Stomach (tissue), 9 donors: ENCODE data around the gene CHIC2. TPM values are rescaled to one million over a fixed set of nuclear protein-coding genes. Genes with fewer than 3 reads are reported as not detected.

ENCODE experiments used
- DNase-seq, 2 donors: peaks; one replicate each; pipeline versions ENCODE4 v3.0.0 to v3.0.0-alpha.2; 2013 to 2019
- H3K27ac ChIP-seq, 5 donors: fragments of 200-600 bp in 4 of 5; sonication (generic) in 4 of 5; one replicate each; pipeline ENCODE4 v1.5.1; 2013 to 2019; ENCODE audit warnings: mild to moderate bottlenecking in 1 of 5, moderate library complexity in 1 of 5
- H3K27me3 ChIP-seq, 3 donors: fragments of 200-600 bp; sonication (generic); one replicate each; pipeline ENCODE4 v1.5.1; 2017 to 2019; ENCODE audit warnings: mixed run types in 1 of 3
- H3K36me3 ChIP-seq, 4 donors: fragments of 200-600 bp; sonication (generic); 1 replicate in 3 of 4; 2 replicates in 1 of 4; pipeline ENCODE4 v1.5.1; 2016 to 2019
- H3K4me1 ChIP-seq, 4 donors: fragments of 200-600 bp; sonication (generic); one replicate each; pipeline ENCODE4 v1.5.1; 2016 to 2019
- H3K4me3 ChIP-seq, 4 donors: fragments of 200-600 bp; sonication (generic) in 3 of 4; one replicate each; pipeline ENCODE4 v1.5.1; 2016 to 2019; ENCODE audit warnings: mild to moderate bottlenecking in 1 of 4
- H3K9me3 ChIP-seq, 4 donors: fragments of 200-600 bp; sonication (generic); one replicate each; pipeline ENCODE4 v1.5.1; 2016 to 2019
- CTCF ChIP-seq, 7 experiments: fragments of 450-650 bp in 4 of 7; fragments of 200-600 bp in 3 of 7; sonication (generic) in 3 of 7; IDR thresholded peaks; one replicate each; pipeline ENCODE4 v1.5.1; 2016 to 2019; ENCODE audit warnings: antibody characterized with exemption in 7 of 7, control low read depth in 2 of 7, mild to moderate bottlenecking in 1 of 7
- EP300 ChIP-seq: sonication (generic); formaldehyde crosslinking; IDR thresholded peaks from one replicate; pipeline ENCODE4 v1.6.1; 2017; ENCODE audit warnings: antibody characterized with exemption
- POLR2A ChIP-seq, 4 donors: fragments of 450-650 bp; IDR thresholded peaks; one replicate each; pipeline ENCODE4 v1.6.1; 2016; ENCODE audit warnings: antibody characterized with exemption in 4 of 4, control low read depth in 2 of 4, mild to moderate bottlenecking in 1 of 4, moderate library complexity in 1 of 4
- POLR2AphosphoS5 ChIP-seq, 3 donors: sonication (generic); formaldehyde crosslinking; IDR thresholded peaks; one replicate each; pipeline ENCODE4 v1.6.1; 2016; ENCODE audit warnings: antibody characterized with exemption in 3 of 3
- whole genome bisulfite sequencing, 5 donors: extraction: QIAGEN DNeasy Blood & Tissue Kit in 3 of 5; methylation state at CpG; one replicate each; pipeline versions ENCODE4 v1.1.5 to v1.1.7; 2013 to 2018; 5-methylcytosine and 5-hydroxymethylcytosine counted together
- intact Hi-C: fragments of 100-400 bp; cut with DNase I; formaldehyde crosslinking; loops from one replicate; pipeline ENCODE4 v1.15.1; 2023; ENCODE audit warnings: low total_unique reads
- polyA plus RNA-seq, 3 donors: library from polyadenylated mRNA; stranded (reverse); fragments of 200-250 nt; gene quantifications; one replicate each; pipeline ENCODE4 v1.2.3, GENCODE V29; 2013
- total RNA-seq, 5 donors: library from RNA; depleted of rRNA; stranded (reverse); fragments of >200 nt; gene quantifications; one replicate each; pipeline versions ENCODE4 v1.1.0 to v1.2.3, GENCODE V29; 2014 to 2016
- donor health status: healthy with polysubstance abuse.
- donor health status: Bipolar disorder and iron deficiency.
- donor health status: healthy.

CHIC2 gene
- total and polyA plus RNA-seq, 8 donors, result 9.8 to 128 (median 27.2) TPM

DNA sequence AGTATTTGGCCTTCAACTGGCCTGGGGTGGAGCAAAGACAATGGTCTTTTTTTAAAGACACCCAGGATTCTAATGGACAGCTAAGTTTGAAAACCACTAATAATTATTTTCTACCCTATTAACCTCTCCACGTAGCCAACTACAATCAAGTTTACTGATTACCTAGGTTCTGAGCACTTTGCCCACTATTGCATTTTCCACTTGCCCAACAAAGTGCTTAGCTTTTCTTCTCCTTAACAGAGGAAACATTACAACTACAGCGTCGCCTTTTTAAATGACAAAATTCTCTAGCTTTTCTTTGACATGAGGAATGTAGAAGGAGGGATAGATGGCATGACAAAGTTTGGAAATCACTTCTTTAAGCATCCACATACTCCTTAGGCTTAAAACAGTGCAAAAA is 2.0 kb downstream of the CHIC2 start:
- Histone ChIP-seq H3K27me3 (no peaks in the 10 kb centered on the region), H3K4me1 (peaks cover 32 to 84% (median 56%) of the 10 kb centered on the region in 4 donors), H3K27ac (peak overlapping the region in 4 of 5 donors; percentile 91 to 97 (median 92)), H3K9me3 (no peaks in the 10 kb centered on the region), H3K4me3 (peak overlapping the region; percentile 72 to 89 (median 78)), H3K36me3 (no peaks in the 10 kb centered on the region)
- no peak for DNase-seq
- intact Hi-C loops, result no loop called here
- 45 to 54% (median 51%) methylated on average over 3 of the region's 3 CpGs for WGBS, 5 donors
- TF ChIP-seq CTCF (IDR thresholded peaks at IDR 0.05) (no peak), POLR2A (IDR thresholded peaks at IDR 0.05) (no peak), POLR2AphosphoS5 (IDR thresholded peaks at IDR 0.05) (no peak), EP300 (no peak)

DNA sequence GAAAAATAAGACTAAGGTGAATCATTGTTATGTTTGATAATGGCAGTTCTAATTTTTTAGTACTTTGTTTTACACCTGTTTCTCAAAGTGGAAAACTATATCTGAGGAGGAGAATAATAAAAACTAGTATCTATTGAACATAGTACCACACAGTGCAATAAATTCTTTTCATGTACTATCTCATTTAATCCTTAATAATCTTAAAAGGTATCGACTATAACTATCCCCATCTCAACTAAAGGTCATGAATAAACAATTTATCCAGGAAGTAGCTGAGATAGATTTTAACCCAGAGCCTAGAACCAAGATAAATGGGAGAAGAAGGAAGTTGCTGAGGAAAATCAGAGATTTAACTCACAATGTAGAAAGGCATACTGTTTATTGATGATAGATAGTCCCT is 2.5 kb downstream of the CHIC2 start:
- TF ChIP-seq POLR2AphosphoS5 (IDR thresholded peaks at IDR 0.05) (no peak), POLR2A (IDR thresholded peaks at IDR 0.05) (no peak), CTCF (IDR thresholded peaks at IDR 0.05) (no peak), EP300 (no peak)
- 19 to 52% (median 25%) methylated on average over 1 of the region's 1 CpG for WGBS, 5 donors
- DNase-seq, result no peak
- Histone ChIP-seq H3K9me3 (no peaks in the 10 kb centered on the region), H3K27me3 (no peaks in the 10 kb centered on the region), H3K4me1 (peaks cover 38 to 84% (median 60%) of the 10 kb centered on the region in 4 donors), H3K36me3 (no peaks in the 10 kb centered on the region), H3K4me3 (peak overlapping the region; percentile 72 to 89 (median 78)), H3K27ac (peak overlapping the region in 1 of 5 donors; percentile 91)
- intact Hi-C loops, result no loop called here

- Histone ChIP-seq H3K9me3 (no peaks in the 10 kb centered on the region), H3K27ac (no peak overlapping the region), H3K36me3 (no peaks in the 10 kb centered on the region), H3K4me3 (peak overlapping the region in 2 of 4 donors; percentile 77 to 89), H3K27me3 (no peaks in the 10 kb centered on the region), H3K4me1 (peaks cover 38 to 83% (median 62%) of the 10 kb centered on the region in 4 donors)
- TF ChIP-seq EP300, result no peak
- no peak for TF ChIP-seq POLR2A (IDR thresholded peaks at IDR 0.05)
- TF ChIP-seq POLR2AphosphoS5 (IDR thresholded peaks at IDR 0.05), result no peak
- intact Hi-C loops, result no loop called here
- DNase-seq, result no peak
- 39 to 60% (median 48%) methylated on average over 3 of the region's 3 CpGs for WGBS, 5 donors
Measured at GRCh38 chr4:54061067-54061466, 3.3 kb downstream of the CHIC2 start.

GRCh38 chr4:54060116-54060515 is 4.3 kb downstream of the CHIC2 start:
- no peak for DNase-seq
- intact Hi-C loops, result no loop called here
- peak overlapping the region in 2 of 4 donors; percentile 77 to 89 for H3K4me3 ChIP-seq
- no peak for TF ChIP-seq EP300
- TF ChIP-seq POLR2A (IDR thresholded peaks at IDR 0.05), result no peak
- no peak for TF ChIP-seq CTCF (IDR thresholded peaks at IDR 0.05)
- no peak for TF ChIP-seq POLR2AphosphoS5 (IDR thresholded peaks at IDR 0.05)
- H3K27me3 ChIP-seq, result no peaks in the 10 kb centered on the region
- H3K36me3 ChIP-seq, result no peaks in the 10 kb centered on the region
- no peak overlapping the region for H3K27ac ChIP-seq
- peaks cover 28 to 78% (median 54%) of the 10 kb centered on the region in 4 donors for H3K4me1 ChIP-seq
- 24 to 63% (median 53%) methylated on average over 2 of the region's 2 CpGs for WGBS, 5 donors
- H3K9me3 ChIP-seq, result no peaks in the 10 kb centered on the region

- H3K27ac ChIP-seq, result no peak overlapping the region
- 62 to 82% (median 81%) methylated on average over 3 of the region's 3 CpGs for WGBS, 5 donors
Measured at GRCh38 chr4:54058171-54058570, 6.2 kb downstream of the CHIC2 start.

More at GRCh38 chr4:54058171-54058570, 6.2 kb downstream of the CHIC2 start:
- DNase-seq, result no peak
- Histone ChIP-seq H3K36me3 (no peaks in the 10 kb centered on the region), H3K4me1 (peaks cover 26 to 89% (median 55%) of the 10 kb centered on the region in 4 donors), H3K27me3 (no peaks in the 10 kb centered on the region), H3K4me3 (no peak overlapping the region), H3K9me3 (no peaks in the 10 kb centered on the region)
- intact Hi-C loops, result no loop called here
- TF ChIP-seq POLR2AphosphoS5 (IDR thresholded peaks at IDR 0.05) (no peak), EP300 (no peak), CTCF (IDR thresholded peaks at IDR 0.05) (no peak), POLR2A (IDR thresholded peaks at IDR 0.05) (no peak)
